ENCODE measurements around the gene JAM2.

GRCh38 chr21:25700741-25701140 is 61.7 kb downstream of the JAM2 start:
- TF ChIP-seq CTCF (IDR thresholded peaks at IDR 0.05 in 8 of 11, conservative IDR thresholded peaks at IDR 0.05 in 3 of 11) (no peak), POLR2A (IDR thresholded peaks at IDR 0.05) (no peak), POLR2AphosphoS5 (IDR thresholded peaks at IDR 0.05) (no peak)

All from spleen (tissue), 7 donors.